Thyroid gland (tissue), 4 donors: ENCODE measurements around the gene PHEX.

Source experiments
- CTCF ChIP-seq, 6 experiments: fragments of 200-600 bp in 3 of 6; fragments of 450-650 bp in 3 of 6; sonication (generic) in 3 of 6; IDR thresholded peaks; one replicate each; pipeline ENCODE4 v1.5.1; 2016 to 2019; ENCODE audit warnings: antibody characterized with exemption in 6 of 6, mild to moderate bottlenecking in 2 of 6, inconsistent platforms in 1 of 6, moderate library complexity in 1 of 6
- POLR2A ChIP-seq, 2 donors: fragments of 450-650 bp; IDR thresholded peaks; one replicate each; pipeline ENCODE4 v1.6.1; 2017; ENCODE audit warnings: antibody characterized with exemption in 2 of 2, mild to moderate bottlenecking in 2 of 2, moderate library complexity in 1 of 2

GRCh38 chrX:22163326-22163725 lies 131.2 kb downstream of the PHEX start:
- TF ChIP-seq CTCF (IDR thresholded peaks at IDR 0.05) (no peak), POLR2A (IDR thresholded peaks at IDR 0.05) (no peak)
